NCI-H748 (cell line): ENCODE measurements around the gene ALOXE3.
"Not testable (repeated sequence)": the region's sequence is repeated elsewhere in the genome, so short reads cannot be mapped to it uniquely, and the experiment has no call there.

Source experiments
- DNase-seq: peaks from one replicate; lab custom pipeline; 2025; ENCODE audit not compliant: unreplicated experiment; lab: John Stamatoyannopoulos, UW

The ALOXE3 gene

GRCh38 chr17:8122924-8123694 is 4.8 kb upstream of the ALOXE3 start:
- DNase-seq, result peak; percentile 62

DNA sequence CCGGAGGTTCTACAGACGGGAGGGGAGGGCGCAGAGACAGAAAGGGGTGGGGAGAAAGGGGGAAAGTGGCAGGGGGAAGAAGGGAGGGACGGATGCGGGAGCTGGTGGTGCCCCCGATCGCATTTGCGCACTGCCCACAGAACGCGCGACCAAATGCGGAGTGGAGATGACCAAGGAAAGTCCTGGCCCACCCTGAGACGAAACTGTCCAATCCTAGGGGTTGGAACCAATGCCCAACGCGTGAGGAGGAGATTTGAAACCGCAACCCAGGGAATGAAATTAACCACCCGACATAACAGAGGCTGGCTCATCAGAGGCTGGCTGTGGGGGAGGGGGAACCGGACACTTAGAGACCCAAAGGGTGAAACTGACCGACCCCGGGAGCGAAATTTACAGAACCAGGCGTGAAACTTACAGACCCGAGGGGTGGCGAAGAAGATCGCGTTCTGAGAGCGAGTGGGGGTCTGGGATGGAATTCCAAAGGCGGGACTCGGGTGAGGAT is 4.2 kb upstream of the ALOXE3 start:
- peak; percentile 70 for DNase-seq

DNA sequence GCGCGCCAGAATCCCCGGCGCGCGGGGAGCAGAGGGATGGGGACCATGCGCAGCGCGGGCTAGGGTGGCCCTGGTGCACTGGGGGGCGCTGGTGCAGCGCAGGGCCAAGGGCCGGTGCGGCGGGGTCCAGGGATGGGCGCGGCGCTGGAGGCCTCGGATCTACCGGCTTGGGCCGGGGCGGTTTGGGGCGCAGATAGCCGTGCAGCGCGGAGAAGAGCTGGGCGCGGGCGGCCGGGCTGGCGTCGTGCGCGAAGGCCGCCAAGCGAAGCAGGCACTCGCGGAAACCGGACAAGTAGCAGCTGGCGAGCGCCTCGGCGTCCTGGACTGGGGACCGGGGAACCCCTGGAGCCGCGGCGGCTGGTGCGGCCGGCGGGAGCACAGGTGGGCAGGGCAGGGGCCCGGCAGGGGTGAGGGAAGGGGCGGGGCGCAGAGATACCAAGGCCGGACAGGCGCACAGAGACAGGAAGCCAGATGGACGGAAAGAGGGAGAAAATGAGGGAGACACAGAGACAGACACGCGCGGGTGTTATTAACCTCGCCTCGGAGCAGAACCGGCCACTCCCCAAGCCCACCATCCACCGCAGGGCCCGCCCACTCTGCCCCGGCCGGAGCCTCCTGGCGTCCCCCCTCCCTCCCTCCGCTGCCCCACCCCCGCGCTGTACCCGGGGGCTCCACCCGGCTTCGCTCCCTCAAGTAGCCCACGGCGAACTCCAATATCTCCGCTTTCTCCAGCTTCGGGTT is 3.5 kb upstream of the ALOXE3 start:
- DNase-seq, result peak; percentile 92

DNA sequence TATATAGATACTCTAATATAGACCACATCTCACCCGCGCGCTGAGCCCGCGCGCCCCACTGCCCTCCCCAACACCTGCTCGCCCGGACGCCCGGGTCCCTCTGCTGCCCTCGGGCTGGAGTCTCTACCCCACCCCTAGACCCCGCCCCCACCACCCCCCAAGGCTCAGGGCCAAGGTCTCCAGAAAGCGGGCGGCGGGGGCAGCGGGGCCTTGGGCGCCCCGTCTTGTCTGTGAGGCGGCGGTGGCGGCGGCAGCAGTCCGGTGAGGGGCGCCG is 3.0 kb upstream of the ALOXE3 start:
- no peak for DNase-seq

GRCh38 chr17:8120520-8121406 is 2.4 kb upstream of the ALOXE3 start:
- DNase-seq, result peak; percentile 94

GRCh38 chr17:8119581-8120519 is 1.5 kb upstream of the ALOXE3 start:
- DNase-seq, result peak; percentile 96

DNA sequence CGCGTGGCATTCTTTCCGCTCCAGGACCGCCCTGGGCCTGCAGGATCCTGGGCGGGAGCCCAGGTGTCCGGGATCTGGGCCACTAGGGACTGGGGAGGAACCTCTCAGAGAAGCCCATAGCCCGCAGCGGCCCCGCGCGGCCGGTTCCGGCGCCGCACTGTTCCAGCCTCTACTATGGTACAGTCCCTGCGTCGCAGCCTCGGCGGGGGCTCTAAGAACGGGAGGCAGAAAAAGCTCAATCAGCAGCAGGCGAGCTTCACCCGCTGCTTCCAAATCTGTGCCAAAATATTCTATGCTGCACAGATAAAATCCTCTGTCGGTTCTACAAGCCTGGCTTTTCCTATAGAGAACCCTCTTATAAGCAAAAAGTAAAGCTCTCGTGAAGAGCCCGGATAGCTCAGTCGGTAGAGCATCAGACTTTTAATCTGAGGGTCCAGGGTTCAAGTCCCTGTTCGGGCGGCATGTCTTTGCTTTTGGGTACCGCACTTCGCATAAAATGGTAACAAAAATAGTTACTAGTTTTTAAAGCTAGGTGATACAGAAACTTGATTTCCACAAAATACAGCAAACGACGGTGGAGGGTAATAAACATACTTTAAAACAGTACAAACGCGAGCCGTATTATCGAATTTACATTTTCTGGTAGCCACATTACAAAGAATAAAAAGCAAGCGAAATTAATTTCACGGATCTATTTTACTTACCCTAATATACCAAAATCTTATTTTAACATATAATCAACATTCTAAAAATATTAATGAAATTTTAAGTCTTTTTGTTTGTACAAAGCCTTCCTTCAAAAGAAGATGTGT is 661 bp upstream of the ALOXE3 start:
- DNase-seq, result peak; percentile 96

DNA sequence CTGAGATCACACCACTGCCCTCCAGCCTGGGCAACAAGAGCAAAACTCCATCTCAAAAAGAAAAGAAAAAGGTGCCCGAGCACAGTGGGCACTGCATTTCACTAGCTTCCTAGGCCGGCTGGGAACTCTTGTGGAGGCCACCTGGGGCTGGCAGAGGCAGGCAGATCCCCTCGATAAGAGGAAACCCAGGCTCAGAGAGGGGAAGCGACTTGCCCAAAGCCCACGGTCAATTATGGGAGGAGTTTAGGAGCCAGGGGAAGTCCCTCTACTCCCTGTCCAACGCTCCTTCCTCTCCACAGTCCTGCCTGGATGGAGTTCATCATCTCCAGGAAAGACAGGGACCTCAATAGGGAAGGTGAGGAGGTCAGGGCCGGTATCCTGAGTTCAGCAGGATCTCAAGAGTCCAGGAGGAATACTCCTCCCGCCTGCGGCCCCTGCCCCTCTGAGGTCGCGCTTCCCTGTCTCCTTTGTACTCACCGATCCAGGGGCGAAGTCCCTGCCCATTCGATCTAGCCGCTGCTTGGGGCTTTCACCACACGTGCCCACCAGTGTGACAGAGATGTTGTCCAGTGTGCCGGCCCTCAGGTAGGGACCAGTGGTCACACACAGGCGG is 841 bp downstream of the ALOXE3 start:
- DNase-seq, result peak; percentile 73

GRCh38 chr17:8116776-8117175 is 1.5 kb downstream of the ALOXE3 start:
- no peak for DNase-seq

DNA sequence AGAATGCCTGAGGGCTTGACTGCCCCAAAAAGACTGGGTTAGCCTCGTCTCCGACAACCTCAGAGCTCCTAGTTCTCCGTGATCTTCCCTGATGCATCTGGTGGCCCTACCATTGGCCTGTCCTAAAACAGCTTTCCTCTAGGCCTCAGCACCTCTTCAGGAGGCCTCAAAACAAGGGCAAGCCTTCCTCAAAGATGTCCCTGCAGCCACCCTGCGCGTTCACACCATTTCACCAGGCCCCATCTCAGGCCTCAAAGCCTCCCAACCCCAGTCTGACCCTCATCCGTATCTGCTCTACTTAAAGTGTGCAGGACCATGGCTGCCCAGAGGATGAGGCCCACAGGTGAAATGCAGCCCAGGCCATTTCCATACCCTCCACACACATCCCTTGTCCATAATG is 7.4 kb downstream of the ALOXE3 start:
- no peak for DNase-seq

- DNase-seq, result no peak
Observed at GRCh38 chr17:8110456-8110804, 7.9 kb downstream of the ALOXE3 start.

DNA sequence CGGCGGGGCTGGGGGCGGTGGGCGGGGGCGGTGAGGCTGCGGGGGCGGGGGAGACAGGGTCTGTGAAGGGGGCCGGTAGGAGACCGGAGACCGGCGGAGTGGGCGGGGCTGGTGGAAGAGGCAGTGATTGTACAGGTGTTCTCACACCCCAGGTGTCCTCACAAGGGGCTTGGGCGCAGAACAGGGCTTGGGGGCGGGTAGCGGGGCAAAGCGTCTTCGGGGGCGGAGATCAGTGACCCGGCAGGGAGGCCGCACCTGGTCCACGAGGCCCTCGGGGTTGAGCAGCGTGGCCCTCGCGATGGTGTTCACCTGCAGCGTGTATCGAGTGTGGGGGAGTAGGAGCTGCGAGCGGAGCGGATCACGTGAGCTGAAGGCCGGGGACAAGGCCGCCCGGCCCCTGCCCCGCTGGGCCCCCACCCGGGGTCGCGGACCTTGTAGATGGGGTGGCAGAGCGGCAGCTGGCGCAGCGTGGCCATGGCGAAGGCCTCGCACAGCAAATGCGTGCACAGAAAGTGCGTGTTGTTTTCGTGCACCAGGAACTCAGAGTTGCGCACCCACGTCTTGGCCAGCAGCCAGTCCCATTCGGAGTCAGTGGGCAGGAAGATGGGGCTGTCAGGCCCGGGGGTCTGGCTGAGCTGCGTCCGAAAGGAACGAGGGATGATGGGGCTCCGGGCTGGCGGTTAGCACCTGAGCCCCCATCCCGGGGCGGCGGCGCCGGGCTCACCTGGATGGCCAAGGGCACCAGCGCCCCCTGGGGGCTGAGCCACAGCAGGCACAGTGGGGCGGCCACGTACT is 8.5 kb downstream of the ALOXE3 start:
- DNase-seq, result peak; percentile 89

DNA sequence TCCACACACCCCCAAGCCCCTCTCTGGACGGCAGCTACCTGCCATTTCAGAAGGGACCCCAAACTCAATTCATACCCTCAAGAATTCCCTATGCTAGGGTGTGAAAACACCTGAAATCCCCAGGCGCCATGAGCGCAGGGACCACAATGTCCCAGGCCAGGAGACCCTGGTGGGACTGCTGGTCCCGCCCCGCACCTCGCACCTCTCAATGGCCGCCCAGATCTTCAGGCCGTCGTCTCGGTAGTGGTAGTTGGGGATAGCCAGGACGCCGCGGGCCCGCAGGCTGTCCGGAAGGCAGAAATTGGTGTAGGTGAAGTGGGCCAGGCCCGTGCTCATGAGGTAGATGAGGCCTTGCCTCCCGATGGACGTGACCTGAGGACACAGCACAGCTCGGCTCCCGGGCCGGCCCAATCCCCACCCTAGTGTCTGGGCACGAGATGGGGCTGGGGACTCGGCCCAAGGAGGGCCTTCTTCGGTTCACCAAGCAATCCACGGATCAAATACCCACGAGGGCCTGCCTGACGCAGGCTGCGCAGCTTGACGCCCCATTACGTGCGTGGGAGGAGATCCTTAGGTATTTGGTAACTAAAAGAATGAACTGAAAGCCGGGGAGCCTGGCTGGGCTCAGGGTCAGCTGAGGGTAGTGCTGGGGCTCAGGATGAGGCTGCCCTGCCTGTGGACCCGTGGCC is 9.2 kb downstream of the ALOXE3 start:
- DNase-seq, result no peak

DNA sequence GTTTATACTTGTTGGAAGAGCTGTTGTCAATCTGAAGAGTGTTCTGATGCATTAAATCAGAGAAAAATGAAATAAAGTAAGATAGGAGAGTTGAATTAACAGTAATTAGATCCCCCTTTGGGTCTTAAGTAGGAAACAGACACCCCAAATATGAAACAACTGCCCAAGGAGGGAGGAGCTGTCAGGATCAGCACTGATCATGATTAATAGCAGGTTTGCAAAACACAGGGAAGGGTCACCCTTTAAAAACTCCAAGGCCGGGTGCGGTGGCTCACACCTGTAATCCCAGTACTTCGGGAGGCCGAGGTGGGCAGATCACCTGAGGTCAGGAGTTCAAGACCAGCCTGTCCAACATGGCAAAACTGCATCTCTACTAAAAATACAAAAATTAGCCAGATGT is 11.3 kb downstream of the ALOXE3 start:
- not testable (repeated sequence) for DNase-seq

DNA sequence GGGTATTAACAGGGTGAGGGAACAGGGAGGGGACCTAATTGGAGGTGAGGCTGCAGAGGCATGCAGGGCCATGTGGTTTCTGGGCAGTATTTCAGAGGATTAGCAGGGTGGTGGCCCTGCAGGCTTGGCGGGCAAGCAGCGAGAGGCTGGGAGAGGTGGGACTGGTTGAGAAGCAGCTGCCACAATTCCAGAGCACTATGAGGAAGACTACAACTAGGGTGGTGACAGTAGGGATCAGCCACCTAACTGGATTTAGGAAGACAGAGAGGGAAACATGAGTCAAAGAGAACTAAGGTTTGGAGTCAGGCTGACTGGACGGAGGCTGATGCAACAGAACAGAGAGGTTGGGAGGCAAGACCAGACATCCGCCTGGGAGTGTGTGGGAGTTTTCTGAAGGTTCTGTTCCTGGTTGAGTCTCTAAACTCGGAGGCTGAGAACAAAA is 12.3 kb downstream of the ALOXE3 start:
- no peak for DNase-seq

GRCh38 chr17:8104911-8105310 is 13.4 kb downstream of the ALOXE3 start:
- no peak for DNase-seq

- no peak for DNase-seq
Observed at GRCh38 chr17:8103549-8103948, 14.8 kb downstream of the ALOXE3 start.

DNA sequence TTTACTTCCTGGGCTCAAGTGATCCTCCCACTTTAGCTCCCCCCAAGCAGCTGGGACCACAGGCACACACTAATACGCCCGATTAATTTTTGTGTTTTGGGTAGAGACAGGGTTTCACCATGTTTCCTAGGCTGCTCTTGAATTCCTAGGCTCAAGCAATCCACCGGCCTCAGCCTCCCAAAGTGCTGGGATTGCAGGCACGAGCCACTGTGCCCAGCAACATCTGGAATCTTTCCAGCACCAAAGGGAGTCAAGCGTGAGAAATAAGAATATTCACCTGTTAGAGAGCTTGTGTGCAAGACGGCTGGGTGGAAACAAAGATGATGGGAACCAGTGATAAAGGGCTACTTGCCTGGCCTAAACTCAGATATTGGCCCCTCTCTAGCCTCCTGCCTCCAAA is 16.6 kb downstream of the ALOXE3 start:
- DNase-seq, result no peak
